ENCODE measurements around the gene COMMD3. TPM values are rescaled to one million over a fixed set of nuclear protein-coding genes. Genes with fewer than 3 reads are reported as not detected.

COMMD3 gene
- total RNA-seq, 1 donor from 2014 or later, result 51.0 TPM

- peaks cover 47% of the 10 kb centered on the region for H3K4me1 ChIP-seq
- ATAC-seq (no peak), DNase-seq (no peak)
- no peak overlapping the region for H3K4me3 ChIP-seq
- intact Hi-C loops (cut with DNase I), result no loop called here
- TF ChIP-seq, protein P1, sequence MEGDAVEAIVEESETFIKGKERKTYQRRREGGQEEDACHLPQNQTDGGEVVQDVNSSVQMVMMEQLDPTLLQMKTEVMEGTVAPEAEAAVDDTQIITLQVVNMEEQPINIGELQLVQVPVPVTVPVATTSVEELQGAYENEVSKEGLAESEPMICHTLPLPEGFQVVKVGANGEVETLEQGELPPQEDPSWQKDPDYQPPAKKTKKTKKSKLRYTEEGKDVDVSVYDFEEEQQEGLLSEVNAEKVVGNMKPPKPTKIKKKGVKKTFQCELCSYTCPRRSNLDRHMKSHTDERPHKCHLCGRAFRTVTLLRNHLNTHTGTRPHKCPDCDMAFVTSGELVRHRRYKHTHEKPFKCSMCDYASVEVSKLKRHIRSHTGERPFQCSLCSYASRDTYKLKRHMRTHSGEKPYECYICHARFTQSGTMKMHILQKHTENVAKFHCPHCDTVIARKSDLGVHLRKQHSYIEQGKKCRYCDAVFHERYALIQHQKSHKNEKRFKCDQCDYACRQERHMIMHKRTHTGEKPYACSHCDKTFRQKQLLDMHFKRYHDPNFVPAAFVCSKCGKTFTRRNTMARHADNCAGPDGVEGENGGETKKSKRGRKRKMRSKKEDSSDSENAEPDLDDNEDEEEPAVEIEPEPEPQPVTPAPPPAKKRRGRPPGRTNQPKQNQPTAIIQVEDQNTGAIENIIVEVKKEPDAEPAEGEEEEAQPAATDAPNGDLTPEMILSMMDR (IDR thresholded peaks at IDR 0.05), result no peak
- no peaks in the 10 kb centered on the region for H3K9me3 ChIP-seq
- peaks cover 9% of the 10 kb centered on the region for H3K27me3 ChIP-seq (ENCODE audit: low read depth)
- H3K36me3 ChIP-seq, result peaks cover 21% of the 10 kb centered on the region
- no peak overlapping the region for H3K27ac ChIP-seq
These were observed 7.5 kb downstream of the COMMD3 start for GRCh38 chr10:22323538-22324305.

DNA sequence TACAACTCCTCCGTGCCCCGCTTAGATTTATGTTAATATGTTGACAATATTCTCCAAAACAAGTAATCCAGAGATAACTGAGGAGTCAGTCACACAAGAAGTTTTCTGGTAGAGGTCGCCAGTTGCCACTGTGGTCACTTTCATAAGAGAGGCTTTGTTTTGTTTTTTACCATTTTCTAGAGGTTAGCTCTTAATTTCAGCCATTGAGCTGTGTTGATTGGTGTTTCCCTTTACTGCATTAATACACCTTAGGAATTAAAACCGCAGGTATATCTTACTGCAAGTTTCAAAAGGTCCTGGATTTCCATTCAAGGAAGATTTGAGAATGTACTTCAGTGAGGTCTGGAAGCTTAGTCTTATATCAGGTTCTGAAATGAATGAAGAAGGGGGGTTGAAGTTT lies 8.2 kb downstream of the COMMD3 start:
- Histone ChIP-seq H3K9me3 (no peaks in the 10 kb centered on the region), H3K4me3 (no peak overlapping the region), H3K4me1 (peaks cover 47% of the 10 kb centered on the region), H3K36me3 (peaks cover 28% of the 10 kb centered on the region), H3K27ac (no peak overlapping the region), H3K27me3 (ENCODE audit: low read depth) (peaks cover 9% of the 10 kb centered on the region)
- DNase-seq (no peak), ATAC-seq (no peak)
- intact Hi-C loops (cut with DNase I), result no loop called here
- TF ChIP-seq, protein P1 (IDR thresholded peaks at IDR 0.05), result no peak

DNA sequence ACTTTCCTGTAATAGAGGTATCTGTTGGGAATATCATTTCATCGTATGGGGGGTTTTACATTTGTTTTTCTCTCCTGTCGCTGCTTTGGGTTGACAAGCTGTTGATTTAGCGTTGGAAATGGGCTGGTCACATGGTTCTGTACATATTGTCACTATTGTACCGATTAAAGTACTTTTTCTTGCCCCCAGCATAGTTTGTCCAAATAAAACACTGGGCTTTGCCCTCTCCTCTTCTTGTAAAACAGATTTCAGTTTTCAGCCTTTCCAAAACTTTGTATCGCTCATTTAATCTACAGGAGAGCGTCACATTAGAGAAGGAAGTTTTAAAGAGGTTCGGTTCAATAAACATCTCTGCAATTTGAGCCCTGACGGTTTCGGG lies 8.7 kb downstream of the COMMD3 start:
- TF ChIP-seq, protein P1 (IDR thresholded peaks at IDR 0.05), result no peak
- H3K27me3 ChIP-seq (ENCODE audit: low read depth), result peaks cover 9% of the 10 kb centered on the region
- peaks cover 43% of the 10 kb centered on the region for H3K4me1 ChIP-seq
- no peak for DNase-seq
- H3K36me3 ChIP-seq, result peaks cover 33% of the 10 kb centered on the region
- intact Hi-C loops (cut with DNase I), result no loop called here
- ATAC-seq, result no peak
- peak overlapping the region; percentile 64 for H3K4me3 ChIP-seq
- H3K9me3 ChIP-seq, result no peaks in the 10 kb centered on the region
- H3K27ac ChIP-seq, result no peak overlapping the region

DNA sequence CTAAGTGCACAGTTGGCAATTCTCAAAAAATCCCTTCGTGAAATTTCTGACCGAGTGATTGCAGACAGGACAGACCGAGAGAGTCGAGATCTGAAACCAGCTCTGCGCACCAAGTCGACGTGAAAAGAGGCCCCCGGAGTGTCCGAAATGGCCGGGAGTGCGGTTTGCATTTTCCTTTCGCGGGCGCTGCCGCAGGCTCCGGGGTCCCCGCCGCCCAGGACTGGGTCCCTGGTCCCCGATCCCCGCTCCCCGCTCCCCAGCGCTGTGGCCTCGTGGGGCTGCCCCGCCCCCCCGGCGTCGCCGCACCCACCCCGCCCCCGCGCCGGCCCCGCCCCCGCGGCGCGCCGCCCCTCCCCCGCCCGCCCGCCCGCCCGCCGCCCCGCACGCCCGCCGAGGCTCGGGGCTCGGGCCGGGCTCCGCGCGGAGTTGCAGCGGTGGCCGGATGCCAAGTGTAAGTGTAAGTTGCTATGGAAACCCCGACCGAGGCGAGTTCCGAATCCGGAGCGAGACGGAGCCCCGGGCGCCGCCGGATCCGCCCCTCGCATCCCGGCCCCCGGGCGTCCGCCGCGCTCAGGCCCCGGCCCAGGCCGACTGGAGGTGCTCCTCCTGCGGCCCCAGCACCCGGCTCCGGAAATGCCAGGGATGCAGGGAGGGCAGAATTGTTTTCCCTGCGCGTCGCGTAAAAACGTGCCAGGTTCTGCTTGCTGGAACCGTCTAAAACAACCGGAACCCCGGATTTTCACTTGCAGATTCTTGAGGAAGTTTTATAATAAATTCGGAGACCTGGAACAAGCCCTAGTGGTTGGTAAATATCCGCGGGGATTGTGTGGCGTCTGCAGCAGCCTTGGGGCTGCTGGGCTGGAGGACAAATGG lies 9.3 kb downstream of the COMMD3 start:
- intact Hi-C loops (cut with DNase I), result no loop called here
- peak; percentile 56 to 64 for ATAC-seq
- peaks cover 9% of the 10 kb centered on the region for H3K27me3 ChIP-seq (ENCODE audit: low read depth)
- H3K4me3 ChIP-seq, result peak overlapping the region; percentile 64
- peak overlapping the region; percentile 44 for H3K27ac ChIP-seq
- TF ChIP-seq, protein P1 (IDR thresholded peaks at IDR 0.05), result no peak
- H3K4me1 ChIP-seq, result peaks cover 40% of the 10 kb centered on the region
- DNase-seq, result peak; percentile 77
- H3K9me3 ChIP-seq, result no peaks in the 10 kb centered on the region
- peaks cover 39% of the 10 kb centered on the region for H3K36me3 ChIP-seq

DNA sequence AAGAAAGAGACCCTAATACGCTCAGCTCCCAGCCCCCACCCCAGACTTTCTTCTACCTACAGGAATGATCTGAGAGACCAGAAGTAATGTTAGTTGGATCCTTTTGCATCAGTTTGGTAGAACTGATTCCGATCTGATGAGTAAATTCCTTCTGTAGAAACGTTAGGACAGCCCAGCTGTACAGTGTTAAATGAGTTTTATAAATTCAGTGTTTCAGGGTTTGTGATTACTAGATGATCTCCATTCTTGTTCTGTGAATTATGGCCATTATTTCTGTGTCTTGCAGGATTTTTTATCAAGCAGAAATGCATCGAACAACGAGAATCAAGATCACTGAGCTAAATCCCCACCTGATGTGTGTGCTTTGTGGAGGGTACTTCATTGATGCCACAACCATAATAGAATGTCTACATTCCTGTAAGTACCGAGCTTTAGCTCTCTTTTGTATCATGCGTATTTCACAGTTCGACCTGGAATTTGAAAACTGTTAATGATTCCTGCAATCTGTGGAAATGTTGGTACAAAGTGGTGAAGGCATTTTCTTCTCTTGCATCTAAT lies 10.0 kb downstream of the COMMD3 start:
- Histone ChIP-seq H3K9me3 (no peaks in the 10 kb centered on the region), H3K4me3 (peak overlapping the region; percentile 64), H3K27ac (peak overlapping the region; percentile 44), H3K36me3 (peaks cover 41% of the 10 kb centered on the region), H3K27me3 (ENCODE audit: low read depth) (peaks cover 9% of the 10 kb centered on the region), H3K4me1 (peaks cover 40% of the 10 kb centered on the region)
- TF ChIP-seq, protein P1 (IDR thresholded peaks at IDR 0.05), result no peak
- ATAC-seq (no peak), DNase-seq (no peak)
- intact Hi-C loops (cut with DNase I), result no loop called here
